GM12878 (cell line): ENCODE results near the gene ITGA8. TPM values are rescaled to one million over a fixed set of nuclear protein-coding genes. Genes with fewer than 3 reads are reported as not detected.

Source experiments
- ATAC-seq: fragments of 200-7000 bp; cut with Tn5 transposase; 3 replicates; pipeline ENCODE4 v1.9.1; 2020; ENCODE audit warnings: mild to moderate bottlenecking, moderate library complexity
- BruUV-seq: library from RNA; stranded (reverse); fragments of 400-500 nt; replicated peaks from 2 replicates; lab custom pipeline; 2021; lab: Mats Ljungman, UMichigan
- CTCF ChIA-PET: fragments of 300-600 bp; sonication (Branson Sonifier 250); formaldehyde crosslinking; extraction: SDS; loops from one replicate; lab custom pipeline; 2021; ENCODE audit warnings: inconsistent platforms; lab: Yijun Ruan, JAX
- POLR2A ChIA-PET: fragments of 350-600 bp; formaldehyde crosslinking; extraction: SDS; loops from one replicate; lab custom pipeline; 2021; ENCODE audit warnings: inconsistent platforms; lab: Charles Lee
- RAD21 ChIA-PET: fragments of 300-600 bp; sonication (Branson Sonifier 250); formaldehyde crosslinking; loops from one replicate; lab custom pipeline; 2023; ENCODE audit warnings: antibody characterized with exemption; ENCODE audit not compliant: unreplicated experiment; lab: Charles Lee
- SMC1A ChIA-PET: fragments of 300-600 bp; sonication (Branson Sonifier 250); formaldehyde crosslinking; loops from one replicate; lab custom pipeline; 2023; ENCODE audit not compliant: unreplicated experiment, uncharacterized antibody; lab: Charles Lee
- DNase-seq: peaks from one replicate; pipeline ENCODE4 v3.0.0-alpha.2; 2011; ENCODE audit warnings: low read depth, low spot score
- FAIRE-seq: peaks from 3 replicates; lab custom pipeline; 2011; peaks lifted over from hg19 to GRCh38; lab: Jason Lieb, UNC
- H2AFZ ChIP-seq: 2 replicates; pipeline ENCODE4 v1.6.0; 2011; ENCODE audit warnings: low read depth, low read length, control low read depth; ENCODE audit not compliant: control insufficient read depth
- H3K27ac ChIP-seq: 2 replicates; pipeline ENCODE4 v1.5.1; 2011; ENCODE audit warnings: control low read depth; ENCODE audit not compliant: control insufficient read depth, insufficient read depth
- H3K27me3 ChIP-seq, 2 experiments: replicated peaks in 1 of 2; 2 replicates each; pipeline versions ENCODE4 v1.6.0 to v1.6.1; 2011; ENCODE audit warnings: low read length in 1 of 2; ENCODE audit not compliant: control insufficient read depth in 2 of 2, insufficient read depth in 2 of 2
- H3K36me3 ChIP-seq, 2 experiments: 2 replicates each; pipeline ENCODE4 v1.5.1; 2011; ENCODE audit warnings: low read length in 1 of 2; ENCODE audit not compliant: control insufficient read depth in 2 of 2, insufficient read depth in 2 of 2
- H3K4me1 ChIP-seq: 2 replicates; pipeline ENCODE4 v1.6.1; 2011; ENCODE audit warnings: mild to moderate bottlenecking, low read length, moderate library complexity, mixed read lengths; ENCODE audit not compliant: control insufficient read depth, insufficient read depth
- H3K4me2 ChIP-seq: 2 replicates; pipeline ENCODE4 v1.6.0; 2011; ENCODE audit warnings: control low read depth; ENCODE audit not compliant: control insufficient read depth, insufficient read depth
- H3K4me3 ChIP-seq: fragments of 200-600 bp; sonication (generic); 2 replicates; pipeline ENCODE4 v1.5.1; 2016
- H3K79me2 ChIP-seq: 2 replicates; pipeline ENCODE4 v1.6.0; 2011; ENCODE audit warnings: low read length; ENCODE audit not compliant: control insufficient read depth, insufficient read depth
- H3K9ac ChIP-seq: 2 replicates; pipeline ENCODE4 v1.8.0; 2011; ENCODE audit warnings: low read length, control low read depth, mixed read lengths; ENCODE audit not compliant: control insufficient read depth, insufficient read depth
- H3K9me3 ChIP-seq: replicated peaks from 3 replicates; pipeline ENCODE4 v1.5.1; 2011; ENCODE audit warnings: mild to moderate bottlenecking, low read length; ENCODE audit not compliant: control insufficient read depth, insufficient read depth
- H4K20me1 ChIP-seq: 2 replicates; pipeline ENCODE4 v1.6.0; 2011; ENCODE audit not compliant: control insufficient read depth, insufficient read depth
- MXI1 ChIP-seq: fragments of 150-350 bp; IDR thresholded peaks from 2 replicates; pipeline ENCODE4 v1.6.1; 2011; ENCODE audit warnings: low read depth, mild to moderate bottlenecking, inconsistent platforms, low read length, improper control_type of control experiment
- NFIC ChIP-seq: IDR thresholded peaks from 2 replicates; pipeline ENCODE4 v1.6.1; 2012; ENCODE audit warnings: low read depth, mild to moderate bottlenecking, inconsistent platforms, low read length, moderate library complexity
- NFXL1 ChIP-seq: fragments of 450-650 bp; IDR thresholded peaks from 2 replicates; pipeline ENCODE4 v1.6.1; 2017; ENCODE audit warnings: antibody characterized with exemption, mild to moderate bottlenecking, borderline replicate concordance
- POLR2A ChIP-seq: IDR thresholded peaks from 2 replicates; pipeline ENCODE4 v1.6.1; 2011; ENCODE audit warnings: low read depth, mild to moderate bottlenecking, low read length
- RAD21 ChIP-seq: IDR thresholded peaks from 2 replicates; pipeline ENCODE4 v1.6.1; 2011; ENCODE audit warnings: mild to moderate bottlenecking, low read depth, low read length, moderate library complexity; ENCODE audit not compliant: insufficient read depth
- SIX5 ChIP-seq: IDR thresholded peaks from 2 replicates; pipeline ENCODE4 v1.6.1; 2011; ENCODE audit warnings: mild to moderate bottlenecking, low read depth, low read length, moderate library complexity; ENCODE audit not compliant: severe bottlenecking
- SP1 ChIP-seq: IDR thresholded peaks from one replicate; pipeline ENCODE4 v1.6.1; 2011; ENCODE audit warnings: low read depth, low read length
- SPI1 ChIP-seq: IDR thresholded peaks from 2 replicates; pipeline ENCODE4 v1.6.1; 2011; ENCODE audit warnings: low read depth, mild to moderate bottlenecking, low read length, moderate library complexity, borderline replicate concordance; ENCODE audit not compliant: insufficient read depth
- USF1 ChIP-seq: IDR thresholded peaks from 2 replicates; pipeline ENCODE4 v1.6.1; 2011; ENCODE audit warnings: borderline replicate concordance, low read depth, mild to moderate bottlenecking, moderate library complexity, mixed read lengths, low read length; ENCODE audit not compliant: insufficient read depth; ENCODE audit errors: extremely low read length
- ZZZ3 ChIP-seq: IDR thresholded peaks from 2 replicates; pipeline ENCODE4 v1.6.1; 2011; ENCODE audit warnings: low read depth; ENCODE audit not compliant: control insufficient read depth, insufficient read length
- WGBS: methylation state at CpG from one replicate; pipeline ENCODE4 v1.1.6; 2016; ENCODE audit warnings: low lambda C conversion rate; ENCODE audit not compliant: insufficient replicate concordance, insufficient coverage; ENCODE audit errors: missing lambda C conversion rate; 5-methylcytosine and 5-hydroxymethylcytosine counted together
- in situ Hi-C: fragments of 300-500 bp; cut with MboI; formaldehyde crosslinking; loops from 9 replicates; pipeline ENCODE4 v1.14.3; 2018; ENCODE audit warnings: mixed read lengths
- intact Hi-C: fragments of 100-400 bp; cut with micrococcal nuclease; formaldehyde crosslinking; loops from one replicate; pipeline ENCODE4 v1.14.2; 2022; ENCODE audit not compliant: unreplicated experiment
- polyA plus RNA-seq, 11 experiments: library from polyadenylated mRNA; depleted of rRNA in 4 of 11; unstranded in 6 of 11; stranded (reverse) in 5 of 11; fragments of >200 nt; fragmentation: Nextera tagmentation in 4 of 11; fragmentation: Illumina TruSeq in 1 of 11; extraction: Ambion mirVana in 4 of 11; extraction: Trizol in 1 of 11; gene quantifications; 1 replicate in 1 of 11; 2 replicates in 10 of 11; pipeline versions ENCODE4 v1.2.1 to v1.2.3, GENCODE V29; 2011 to 2016; ENCODE audit warnings: inconsistent platforms in 2 of 11, missing spikeins in 2 of 11, low read depth in 1 of 11
- total RNA-seq, 4 experiments: library from RNA; depleted of rRNA in 3 of 4; stranded (reverse); fragments of >200 nt in 3 of 4; fragmentation: Illumina TruSeq in 1 of 4; extraction: Trizol in 1 of 4; gene quantifications; 2 replicates each; pipeline versions ENCODE4 v1.2.1 to v1.2.3, GENCODE V29; 2013 to 2021

Gene ITGA8
- total and polyA plus RNA-seq, 10 of the 15 experiments (the other 5 are each of a cell fraction or from before 2014, with no cell fraction given): 0.03 TPM; not detected in 9

GRCh38 chr10:15482156-15482555 is 237.6 kb downstream of the ITGA8 start (continued):
- no peak for TF ChIP-seq POLR2A
- no peak for TF ChIP-seq USF1
- TF ChIP-seq NFXL1: no peak
- TF ChIP-seq SPI1: no peak
- TF ChIP-seq RAD21: no peak
- no peak for TF ChIP-seq ZZZ3
- TF ChIP-seq SIX5: no peak
- no peak for TF ChIP-seq MXI1
- no peak for TF ChIP-seq NFIC

GRCh38 chr10:15478950-15479349 is 240.8 kb downstream of the ITGA8 start:
- ChIA-PET CTCF (interaction anchor here (0.6 to 0.9 kb wide), 2 partner anchors 44 to 61 kb away, joined by 3 read pairs; no protein-coding TSS in a partner anchor), SMC1A (no interaction called here), POLR2A (no interaction called here), RAD21 (no interaction called here)
- H4K20me1 ChIP-seq: no peaks in the 10 kb centered on the region
- H3K9ac ChIP-seq: no peak overlapping the region
- H3K36me3 ChIP-seq: no peaks in the 10 kb centered on the region
- no TSS peak for BruUV-seq
- H3K27ac ChIP-seq: no peak overlapping the region
- WGBS: 0% methylated on average over 2 of the region's 2 CpGs
- H2AFZ ChIP-seq: no peak overlapping the region
- no peak overlapping the region for H3K4me3 ChIP-seq
- TF ChIP-seq SP1: no peak
- no peak overlapping the region for H3K4me2 ChIP-seq
- FAIRE-seq (no peak), DNase-seq (no peak), ATAC-seq (no peak)
- H3K4me1 ChIP-seq: no peaks in the 10 kb centered on the region
- H3K79me2 ChIP-seq: no peaks in the 10 kb centered on the region
- H3K27me3 ChIP-seq: no peaks in the 10 kb centered on the region; a peak in 2 of 4 replicates
- no peaks in the 10 kb centered on the region for H3K9me3 ChIP-seq
- in situ Hi-C loops (no loop called here), intact Hi-C loops (no loop called here)
